Neural cell (in vitro differentiated cells): ENCODE measurements around the gene ANK2.

Source experiments
- TF ChIP-seq, protein P1 (sequence below): fragments of 450-650 bp; IDR thresholded peaks from 2 replicates; pipeline ENCODE4 v1.5.1; 2014; ENCODE audit warnings: antibody characterized with exemption, mild to moderate bottlenecking, moderate library complexity; ENCODE audit not compliant: poor library complexity, severe bottlenecking
- TF ChIP-seq, protein P2 (sequence below): IDR thresholded peaks from 2 replicates; pipeline ENCODE4 v1.6.1; 2012; ENCODE audit warnings: borderline replicate concordance

DNA sequence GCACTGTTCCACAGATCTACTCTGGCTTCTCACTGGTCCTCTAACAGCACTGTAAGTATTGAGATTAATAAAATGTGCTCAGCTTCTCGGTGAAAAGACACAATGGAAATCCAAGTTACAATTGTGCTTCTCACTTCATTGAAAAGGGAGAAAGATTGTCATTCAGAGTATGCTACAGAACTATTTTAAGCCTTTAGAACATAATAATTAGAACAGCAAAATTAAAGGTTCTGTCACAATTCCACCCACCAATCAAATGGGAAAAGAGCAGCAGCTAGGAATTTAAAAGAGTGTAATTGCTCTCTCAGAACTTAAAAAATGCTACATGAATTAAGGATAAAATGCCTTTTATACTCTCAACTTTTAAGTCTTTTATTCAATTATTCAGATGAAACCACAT, 329.4 kb downstream of the ANK2 start:
- TF ChIP-seq, protein P1, sequence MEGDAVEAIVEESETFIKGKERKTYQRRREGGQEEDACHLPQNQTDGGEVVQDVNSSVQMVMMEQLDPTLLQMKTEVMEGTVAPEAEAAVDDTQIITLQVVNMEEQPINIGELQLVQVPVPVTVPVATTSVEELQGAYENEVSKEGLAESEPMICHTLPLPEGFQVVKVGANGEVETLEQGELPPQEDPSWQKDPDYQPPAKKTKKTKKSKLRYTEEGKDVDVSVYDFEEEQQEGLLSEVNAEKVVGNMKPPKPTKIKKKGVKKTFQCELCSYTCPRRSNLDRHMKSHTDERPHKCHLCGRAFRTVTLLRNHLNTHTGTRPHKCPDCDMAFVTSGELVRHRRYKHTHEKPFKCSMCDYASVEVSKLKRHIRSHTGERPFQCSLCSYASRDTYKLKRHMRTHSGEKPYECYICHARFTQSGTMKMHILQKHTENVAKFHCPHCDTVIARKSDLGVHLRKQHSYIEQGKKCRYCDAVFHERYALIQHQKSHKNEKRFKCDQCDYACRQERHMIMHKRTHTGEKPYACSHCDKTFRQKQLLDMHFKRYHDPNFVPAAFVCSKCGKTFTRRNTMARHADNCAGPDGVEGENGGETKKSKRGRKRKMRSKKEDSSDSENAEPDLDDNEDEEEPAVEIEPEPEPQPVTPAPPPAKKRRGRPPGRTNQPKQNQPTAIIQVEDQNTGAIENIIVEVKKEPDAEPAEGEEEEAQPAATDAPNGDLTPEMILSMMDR = no peak
- TF ChIP-seq, protein P2, sequence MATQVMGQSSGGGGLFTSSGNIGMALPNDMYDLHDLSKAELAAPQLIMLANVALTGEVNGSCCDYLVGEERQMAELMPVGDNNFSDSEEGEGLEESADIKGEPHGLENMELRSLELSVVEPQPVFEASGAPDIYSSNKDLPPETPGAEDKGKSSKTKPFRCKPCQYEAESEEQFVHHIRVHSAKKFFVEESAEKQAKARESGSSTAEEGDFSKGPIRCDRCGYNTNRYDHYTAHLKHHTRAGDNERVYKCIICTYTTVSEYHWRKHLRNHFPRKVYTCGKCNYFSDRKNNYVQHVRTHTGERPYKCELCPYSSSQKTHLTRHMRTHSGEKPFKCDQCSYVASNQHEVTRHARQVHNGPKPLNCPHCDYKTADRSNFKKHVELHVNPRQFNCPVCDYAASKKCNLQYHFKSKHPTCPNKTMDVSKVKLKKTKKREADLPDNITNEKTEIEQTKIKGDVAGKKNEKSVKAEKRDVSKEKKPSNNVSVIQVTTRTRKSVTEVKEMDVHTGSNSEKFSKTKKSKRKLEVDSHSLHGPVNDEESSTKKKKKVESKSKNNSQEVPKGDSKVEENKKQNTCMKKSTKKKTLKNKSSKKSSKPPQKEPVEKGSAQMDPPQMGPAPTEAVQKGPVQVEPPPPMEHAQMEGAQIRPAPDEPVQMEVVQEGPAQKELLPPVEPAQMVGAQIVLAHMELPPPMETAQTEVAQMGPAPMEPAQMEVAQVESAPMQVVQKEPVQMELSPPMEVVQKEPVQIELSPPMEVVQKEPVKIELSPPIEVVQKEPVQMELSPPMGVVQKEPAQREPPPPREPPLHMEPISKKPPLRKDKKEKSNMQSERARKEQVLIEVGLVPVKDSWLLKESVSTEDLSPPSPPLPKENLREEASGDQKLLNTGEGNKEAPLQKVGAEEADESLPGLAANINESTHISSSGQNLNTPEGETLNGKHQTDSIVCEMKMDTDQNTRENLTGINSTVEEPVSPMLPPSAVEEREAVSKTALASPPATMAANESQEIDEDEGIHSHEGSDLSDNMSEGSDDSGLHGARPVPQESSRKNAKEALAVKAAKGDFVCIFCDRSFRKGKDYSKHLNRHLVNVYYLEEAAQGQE = no peak
